Tibial artery (tissue), 4 donors: Measurements from ENCODE around the gene SOD3.
A peak's percentile ranks its signal among the peaks of the same experiment; 100 is the strongest.

Experiments
- DNase-seq, 2 donors: peaks; one replicate each; pipeline ENCODE4 v3.0.0-alpha.2; 2019
- H3K27ac ChIP-seq, 2 donors: fragments of 200-600 bp; sonication (generic) in 1 of 2; 1 replicate in 1 of 2; 2 replicates in 1 of 2; pipeline ENCODE4 v1.5.1; 2018 to 2019; ENCODE audit warnings: mild to moderate bottlenecking in 1 of 2
- H3K27me3 ChIP-seq, 2 donors: fragments of 200-600 bp; sonication (generic) in 1 of 2; one replicate each; pipeline versions ENCODE4 v1.5.1 to v1.6.0; 2016 to 2019
- H3K36me3 ChIP-seq, 3 donors: fragments of 200-600 bp; sonication (generic) in 2 of 3; one replicate each; pipeline ENCODE4 v1.5.1; 2016 to 2019; ENCODE audit warnings: mild to moderate bottlenecking in 2 of 3
- H3K4me1 ChIP-seq, 4 donors: fragments of 200-600 bp; sonication (generic) in 2 of 4; 1 replicate in 3 of 4; 2 replicates in 1 of 4; pipeline ENCODE4 v1.5.1; 2016 to 2019
- H3K4me3 ChIP-seq, 2 donors: fragments of 200-600 bp; sonication (generic) in 1 of 2; 1 replicate in 1 of 2; 2 replicates in 1 of 2; pipeline ENCODE4 v1.5.1; 2018 to 2019; ENCODE audit warnings: mild to moderate bottlenecking in 2 of 2
- H3K9me3 ChIP-seq, 3 donors: fragments of 200-600 bp; sonication (generic) in 1 of 3; one replicate each; pipeline ENCODE4 v1.5.1; 2016 to 2019
- intact Hi-C: fragments of 100-400 bp; cut with DNase I; formaldehyde crosslinking; loops from one replicate; pipeline ENCODE4 v1.15.0; 2023; ENCODE audit warnings: low total_unique reads
- TF ChIP-seq, protein P1 (sequence below), 2 experiments: fragments of 200-600 bp in 1 of 2; fragments of 450-650 bp in 1 of 2; IDR thresholded peaks; one replicate each; pipeline ENCODE4 v1.5.1; 2017 to 2019; ENCODE audit warnings: antibody characterized with exemption in 2 of 2, mild to moderate bottlenecking in 1 of 2, moderate library complexity in 1 of 2

Gene SOD3

DNA sequence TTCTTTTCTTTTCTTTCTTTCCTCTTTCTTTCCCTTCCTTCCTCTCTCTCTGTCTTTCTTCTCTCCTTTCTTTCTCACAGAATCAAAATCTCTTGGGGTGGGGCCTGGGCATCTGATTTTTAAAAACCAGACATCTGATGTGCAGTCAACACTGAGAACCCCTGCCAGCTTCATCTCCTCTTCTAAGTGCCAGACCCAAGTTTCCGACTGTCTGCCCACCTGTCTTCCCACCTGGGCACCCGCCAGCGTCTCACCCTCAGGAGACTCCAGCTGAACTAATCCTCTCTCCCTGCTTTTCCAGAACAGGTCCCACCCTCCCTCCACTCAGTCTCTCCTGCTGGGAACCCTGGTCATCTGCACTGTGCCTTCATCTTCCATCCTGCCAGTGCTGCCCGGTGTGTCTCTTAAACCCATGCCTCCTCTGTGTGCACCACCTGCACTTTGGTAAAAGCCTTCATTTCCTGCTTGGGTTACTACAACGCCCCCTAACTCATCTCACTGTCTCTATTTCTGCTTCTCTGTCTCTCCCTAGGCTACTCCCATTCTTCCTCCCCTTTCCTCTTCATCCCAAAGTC is 2.8 kb downstream of the SOD3 start:
- no peaks in the 10 kb centered on the region for H3K9me3 ChIP-seq
- no peaks in the 10 kb centered on the region for H3K27me3 ChIP-seq
- H3K36me3 ChIP-seq = no peaks in the 10 kb centered on the region
- TF ChIP-seq, protein P1, sequence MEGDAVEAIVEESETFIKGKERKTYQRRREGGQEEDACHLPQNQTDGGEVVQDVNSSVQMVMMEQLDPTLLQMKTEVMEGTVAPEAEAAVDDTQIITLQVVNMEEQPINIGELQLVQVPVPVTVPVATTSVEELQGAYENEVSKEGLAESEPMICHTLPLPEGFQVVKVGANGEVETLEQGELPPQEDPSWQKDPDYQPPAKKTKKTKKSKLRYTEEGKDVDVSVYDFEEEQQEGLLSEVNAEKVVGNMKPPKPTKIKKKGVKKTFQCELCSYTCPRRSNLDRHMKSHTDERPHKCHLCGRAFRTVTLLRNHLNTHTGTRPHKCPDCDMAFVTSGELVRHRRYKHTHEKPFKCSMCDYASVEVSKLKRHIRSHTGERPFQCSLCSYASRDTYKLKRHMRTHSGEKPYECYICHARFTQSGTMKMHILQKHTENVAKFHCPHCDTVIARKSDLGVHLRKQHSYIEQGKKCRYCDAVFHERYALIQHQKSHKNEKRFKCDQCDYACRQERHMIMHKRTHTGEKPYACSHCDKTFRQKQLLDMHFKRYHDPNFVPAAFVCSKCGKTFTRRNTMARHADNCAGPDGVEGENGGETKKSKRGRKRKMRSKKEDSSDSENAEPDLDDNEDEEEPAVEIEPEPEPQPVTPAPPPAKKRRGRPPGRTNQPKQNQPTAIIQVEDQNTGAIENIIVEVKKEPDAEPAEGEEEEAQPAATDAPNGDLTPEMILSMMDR (IDR thresholded peaks at IDR 0.05) = no peak
- H3K4me3 ChIP-seq = no peak overlapping the region
- no peak overlapping the region for H3K27ac ChIP-seq
- no peak for DNase-seq
- intact Hi-C loops = loop anchor here (5.0 to 10.0 kb wide), 4 partner anchors 54 to 367 kb away; partner anchors contain the start of genes DHX15 and SEPSECS
- H3K4me1 ChIP-seq = peaks cover 0 to 73% (median 39%) of the 10 kb centered on the region in 4 donors

DNA sequence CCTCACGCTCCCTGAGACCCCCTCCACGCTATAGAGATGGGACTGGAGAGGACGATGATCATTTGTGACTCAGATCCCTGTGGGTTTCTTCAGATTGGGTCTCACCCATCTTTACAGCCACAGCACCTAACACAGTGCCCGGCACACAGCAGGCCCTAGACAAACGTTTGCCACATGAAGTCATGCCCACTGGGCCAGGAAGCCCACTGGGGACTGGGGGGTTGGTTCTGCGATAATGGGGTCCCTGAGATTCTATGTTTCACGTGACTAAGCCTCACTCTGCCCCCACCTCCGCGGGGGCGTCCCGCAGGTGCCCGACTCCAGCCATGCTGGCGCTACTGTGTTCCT is 3.8 kb downstream of the SOD3 start:
- Histone ChIP-seq H3K9me3 (no peaks in the 10 kb centered on the region), H3K4me3 (no peak overlapping the region), H3K36me3 (no peaks in the 10 kb centered on the region), H3K4me1 (peaks cover 0 to 65% (median 36%) of the 10 kb centered on the region in 4 donors), H3K27me3 (no peaks in the 10 kb centered on the region), H3K27ac (no peak overlapping the region)
- intact Hi-C loops = loop anchor here (5.0 to 10.0 kb wide), 4 partner anchors 53 to 366 kb away; partner anchors contain the start of genes DHX15 and SEPSECS
- TF ChIP-seq, protein P1 (IDR thresholded peaks at IDR 0.05) = no peak
- DNase-seq = no peak

DNA sequence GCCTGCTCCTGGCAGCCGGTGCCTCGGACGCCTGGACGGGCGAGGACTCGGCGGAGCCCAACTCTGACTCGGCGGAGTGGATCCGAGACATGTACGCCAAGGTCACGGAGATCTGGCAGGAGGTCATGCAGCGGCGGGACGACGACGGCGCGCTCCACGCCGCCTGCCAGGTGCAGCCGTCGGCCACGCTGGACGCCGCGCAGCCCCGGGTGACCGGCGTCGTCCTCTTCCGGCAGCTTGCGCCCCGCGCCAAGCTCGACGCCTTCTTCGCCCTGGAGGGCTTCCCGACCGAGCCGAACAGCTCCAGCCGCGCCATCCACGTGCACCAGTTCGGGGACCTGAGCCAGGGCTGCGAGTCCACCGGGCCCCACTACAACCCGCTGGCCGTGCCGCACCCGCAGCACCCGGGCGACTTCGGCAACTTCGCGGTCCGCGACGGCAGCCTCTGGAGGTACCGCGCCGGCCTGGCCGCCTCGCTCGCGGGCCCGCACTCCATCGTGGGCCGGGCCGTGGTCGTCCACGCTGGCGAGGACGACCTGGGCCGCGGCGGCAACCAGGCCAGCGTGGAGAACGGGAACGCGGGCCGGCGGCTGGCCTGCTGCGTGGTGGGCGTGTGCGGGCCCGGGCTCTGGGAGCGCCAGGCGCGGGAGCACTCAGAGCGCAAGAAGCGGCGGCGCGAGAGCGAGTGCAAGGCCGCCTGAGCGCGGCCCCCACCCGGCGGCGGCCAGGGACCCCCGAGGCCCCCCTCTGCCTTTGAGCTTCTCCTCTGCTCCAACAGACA is 4.4 kb downstream of the SOD3 start:
- TF ChIP-seq, protein P1 (IDR thresholded peaks at IDR 0.05) = no peak
- intact Hi-C loops = loop anchor here (5.0 to 10.0 kb wide), 4 partner anchors 53 to 365 kb away; partner anchors contain the start of genes DHX15 and SEPSECS
- Histone ChIP-seq H3K4me3 (peak overlapping the region in 1 of 2 donors; percentile 8), H3K27ac (no peak overlapping the region), H3K9me3 (no peaks in the 10 kb centered on the region), H3K27me3 (no peaks in the 10 kb centered on the region), H3K36me3 (no peaks in the 10 kb centered on the region), H3K4me1 (peaks cover 0 to 59% (median 36%) of the 10 kb centered on the region in 4 donors)
- DNase-seq = no peak

DNA sequence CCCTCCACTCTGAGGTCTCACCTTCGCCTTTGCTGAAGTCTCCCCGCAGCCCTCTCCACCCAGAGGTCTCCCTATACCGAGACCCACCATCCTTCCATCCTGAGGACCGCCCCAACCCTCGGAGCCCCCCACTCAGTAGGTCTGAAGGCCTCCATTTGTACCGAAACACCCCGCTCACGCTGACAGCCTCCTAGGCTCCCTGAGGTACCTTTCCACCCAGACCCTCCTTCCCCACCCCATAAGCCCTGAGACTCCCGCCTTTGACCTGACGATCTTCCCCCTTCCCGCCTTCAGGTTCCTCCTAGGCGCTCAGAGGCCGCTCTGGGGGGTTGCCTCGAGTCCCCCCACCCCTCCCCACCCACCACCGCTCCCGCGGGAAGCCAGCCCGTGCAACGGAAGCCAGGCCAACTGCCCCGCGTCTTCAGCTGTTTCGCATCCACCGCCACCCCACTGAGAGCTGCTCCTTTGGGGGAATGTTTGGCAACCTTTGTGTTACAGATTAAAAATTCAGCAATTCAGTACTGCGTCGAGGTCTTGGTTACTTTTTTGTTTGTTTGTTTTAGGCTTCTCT is 5.0 kb downstream of the SOD3 start:
- Histone ChIP-seq H3K4me3 (peak overlapping the region; percentile 1 to 8), H3K9me3 (no peaks in the 10 kb centered on the region), H3K27me3 (no peaks in the 10 kb centered on the region), H3K27ac (peak overlapping the region; percentile 13 to 51), H3K4me1 (peaks cover 0 to 56% (median 34%) of the 10 kb centered on the region in 4 donors), H3K36me3 (no peaks in the 10 kb centered on the region)
- no peak for DNase-seq
- TF ChIP-seq, protein P1 (IDR thresholded peaks at IDR 0.05) = no peak
- intact Hi-C loops = no loop called here

DNA sequence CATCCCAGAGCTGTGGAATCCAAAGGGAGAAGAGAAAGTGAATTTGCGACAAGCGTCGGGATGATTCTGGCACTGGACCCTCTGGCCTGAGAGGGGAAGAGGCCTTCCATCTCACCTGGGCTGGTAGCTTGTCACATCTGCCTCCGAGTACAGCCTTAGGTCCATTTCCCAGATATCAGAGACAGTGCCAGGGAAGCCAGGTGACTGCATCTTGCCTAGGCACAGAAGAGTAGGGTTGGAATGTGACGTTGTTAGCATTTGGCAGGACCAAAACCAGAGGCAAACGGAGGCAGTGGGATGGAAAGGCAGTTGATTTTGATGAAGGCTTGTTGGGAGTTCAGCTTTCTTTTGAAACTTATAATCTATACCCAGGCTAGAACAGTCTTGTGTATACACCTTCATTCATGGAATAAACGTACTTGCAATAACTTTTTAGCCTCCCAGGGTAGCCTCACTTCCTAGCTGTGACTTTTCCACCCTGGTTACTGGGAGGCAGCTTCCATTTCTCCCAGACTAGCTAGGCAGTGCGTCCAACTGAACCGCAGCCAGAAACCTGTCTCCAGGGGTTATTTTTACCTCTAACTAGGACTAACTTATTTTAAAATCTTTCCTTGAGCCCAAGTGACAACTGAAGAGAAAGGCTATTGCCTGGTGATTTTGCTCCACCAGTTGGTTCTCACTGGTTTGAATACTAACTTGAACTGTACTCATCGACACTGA is 5.9 kb downstream of the SOD3 start:
- TF ChIP-seq, protein P1 (IDR thresholded peaks at IDR 0.05) = no peak
- no peak overlapping the region for H3K4me3 ChIP-seq
- no peaks in the 10 kb centered on the region for H3K9me3 ChIP-seq
- peak overlapping the region; percentile 13 to 51 for H3K27ac ChIP-seq
- intact Hi-C loops = no loop called here
- no peak for DNase-seq
- H3K27me3 ChIP-seq = no peaks in the 10 kb centered on the region
- peaks cover 0 to 52% (median 34%) of the 10 kb centered on the region in 4 donors for H3K4me1 ChIP-seq
- H3K36me3 ChIP-seq = no peaks in the 10 kb centered on the region
